Stomach (tissue), 4 donors: ENCODE data around the gene SLC38A1.

ENCODE experiments used
- EP300 ChIP-seq: sonication (generic); formaldehyde crosslinking; IDR thresholded peaks from one replicate; pipeline ENCODE4 v1.6.1; 2017; ENCODE audit warnings: antibody characterized with exemption
- POLR2AphosphoS5 ChIP-seq, 3 donors: sonication (generic); formaldehyde crosslinking; IDR thresholded peaks; one replicate each; pipeline ENCODE4 v1.6.1; 2016; ENCODE audit warnings: antibody characterized with exemption in 3 of 3
- TF ChIP-seq, protein P1 (sequence below), 7 experiments: fragments of 450-650 bp in 4 of 7; fragments of 200-600 bp in 3 of 7; sonication (generic) in 3 of 7; IDR thresholded peaks; one replicate each; pipeline ENCODE4 v1.5.1; 2016 to 2019; ENCODE audit warnings: antibody characterized with exemption in 7 of 7, control low read depth in 2 of 7, mild to moderate bottlenecking in 1 of 7

- TF ChIP-seq, protein P1, sequence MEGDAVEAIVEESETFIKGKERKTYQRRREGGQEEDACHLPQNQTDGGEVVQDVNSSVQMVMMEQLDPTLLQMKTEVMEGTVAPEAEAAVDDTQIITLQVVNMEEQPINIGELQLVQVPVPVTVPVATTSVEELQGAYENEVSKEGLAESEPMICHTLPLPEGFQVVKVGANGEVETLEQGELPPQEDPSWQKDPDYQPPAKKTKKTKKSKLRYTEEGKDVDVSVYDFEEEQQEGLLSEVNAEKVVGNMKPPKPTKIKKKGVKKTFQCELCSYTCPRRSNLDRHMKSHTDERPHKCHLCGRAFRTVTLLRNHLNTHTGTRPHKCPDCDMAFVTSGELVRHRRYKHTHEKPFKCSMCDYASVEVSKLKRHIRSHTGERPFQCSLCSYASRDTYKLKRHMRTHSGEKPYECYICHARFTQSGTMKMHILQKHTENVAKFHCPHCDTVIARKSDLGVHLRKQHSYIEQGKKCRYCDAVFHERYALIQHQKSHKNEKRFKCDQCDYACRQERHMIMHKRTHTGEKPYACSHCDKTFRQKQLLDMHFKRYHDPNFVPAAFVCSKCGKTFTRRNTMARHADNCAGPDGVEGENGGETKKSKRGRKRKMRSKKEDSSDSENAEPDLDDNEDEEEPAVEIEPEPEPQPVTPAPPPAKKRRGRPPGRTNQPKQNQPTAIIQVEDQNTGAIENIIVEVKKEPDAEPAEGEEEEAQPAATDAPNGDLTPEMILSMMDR (IDR thresholded peaks at IDR 0.05), result no peak
- TF ChIP-seq EP300 (no peak), POLR2AphosphoS5 (IDR thresholded peaks at IDR 0.05) (no peak)
Measured at GRCh38 chr12:46198913-46199312, 69.9 kb downstream of the SLC38A1 start.
